Measurements from ENCODE around the gene HOATZ. TPM values are rescaled to one million over a fixed set of nuclear protein-coding genes. Genes with fewer than 3 reads are reported as not detected.

Gene HOATZ
- polyA plus RNA-seq, 1 donor (not counting 4 experiments of a cell fraction or from before 2014, with no cell fraction given): not detected

DNA sequence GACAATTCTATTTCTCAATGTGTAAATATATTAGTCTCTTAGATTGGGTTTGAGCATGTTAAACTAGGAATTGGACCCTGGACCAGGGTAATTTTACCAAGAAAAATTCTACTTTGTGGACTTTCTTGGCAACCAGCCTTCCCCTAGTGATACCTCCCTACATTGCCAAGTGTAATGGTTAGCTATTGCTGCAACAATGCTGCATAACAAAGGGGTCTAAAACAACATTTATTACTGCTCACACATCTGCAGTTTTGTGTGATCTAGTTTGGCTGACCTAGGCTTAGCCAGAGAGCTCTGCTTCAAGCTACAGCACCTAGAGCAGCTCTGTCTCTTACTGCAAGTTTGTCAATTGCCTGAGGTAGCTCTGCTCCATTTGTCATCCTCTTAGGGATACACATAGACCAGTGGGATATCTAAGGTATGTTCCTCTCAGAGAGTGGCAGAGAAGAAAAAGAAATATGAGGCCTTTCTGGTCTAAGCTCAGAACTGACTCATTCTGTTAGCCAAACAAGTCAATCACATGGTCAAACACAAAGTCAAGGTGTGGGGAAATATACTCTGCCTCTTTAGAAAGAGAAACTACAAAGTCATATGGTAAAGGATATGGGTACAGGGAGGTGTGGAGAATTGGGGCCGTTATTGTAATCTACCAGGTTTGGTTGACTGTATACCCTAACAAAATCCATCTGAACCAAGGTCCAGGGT, 24.0 kb downstream of the HOATZ start:
- peaks cover 10% of the 10 kb centered on the region for H3K4me1 ChIP-seq (ENCODE audit: control insufficient read depth, extremely low read depth, insufficient read depth, low read length)
- no peaks in the 10 kb centered on the region for H3K79me2 ChIP-seq (ENCODE audit: control insufficient read depth, insufficient read depth, low read length)
- H3K9ac ChIP-seq (ENCODE audit: control insufficient read depth, extremely low read depth, insufficient read depth, low read length): no peak overlapping the region
- no peak overlapping the region for H2AFZ ChIP-seq (ENCODE audit: control insufficient read depth, low read length)
- DNase-seq (ENCODE audit: low read depth, low spot score): no peak
- no peaks in the 10 kb centered on the region for H4K20me1 ChIP-seq (ENCODE audit: control insufficient read depth, extremely low read depth, insufficient read depth, low read length)
- H3K9me3 ChIP-seq (ENCODE audit: control insufficient read depth, low read depth, low read length): no peaks in the 10 kb centered on the region
- TF ChIP-seq EZH2 (IDR thresholded peaks at IDR 0.05; ENCODE audit: low read length): no peak
- TF ChIP-seq, protein P1, sequence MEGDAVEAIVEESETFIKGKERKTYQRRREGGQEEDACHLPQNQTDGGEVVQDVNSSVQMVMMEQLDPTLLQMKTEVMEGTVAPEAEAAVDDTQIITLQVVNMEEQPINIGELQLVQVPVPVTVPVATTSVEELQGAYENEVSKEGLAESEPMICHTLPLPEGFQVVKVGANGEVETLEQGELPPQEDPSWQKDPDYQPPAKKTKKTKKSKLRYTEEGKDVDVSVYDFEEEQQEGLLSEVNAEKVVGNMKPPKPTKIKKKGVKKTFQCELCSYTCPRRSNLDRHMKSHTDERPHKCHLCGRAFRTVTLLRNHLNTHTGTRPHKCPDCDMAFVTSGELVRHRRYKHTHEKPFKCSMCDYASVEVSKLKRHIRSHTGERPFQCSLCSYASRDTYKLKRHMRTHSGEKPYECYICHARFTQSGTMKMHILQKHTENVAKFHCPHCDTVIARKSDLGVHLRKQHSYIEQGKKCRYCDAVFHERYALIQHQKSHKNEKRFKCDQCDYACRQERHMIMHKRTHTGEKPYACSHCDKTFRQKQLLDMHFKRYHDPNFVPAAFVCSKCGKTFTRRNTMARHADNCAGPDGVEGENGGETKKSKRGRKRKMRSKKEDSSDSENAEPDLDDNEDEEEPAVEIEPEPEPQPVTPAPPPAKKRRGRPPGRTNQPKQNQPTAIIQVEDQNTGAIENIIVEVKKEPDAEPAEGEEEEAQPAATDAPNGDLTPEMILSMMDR (optimal IDR thresholded peaks at IDR 0.05 in 1 of 3, IDR thresholded peaks at IDR 0.05 in 1 of 3, conservative IDR thresholded peaks at IDR 0.05 in 1 of 3; ENCODE audit: extremely low read depth in 1 of 3, insufficient read depth in 2 of 3, low read length in 3 of 3): no peak
- peak; percentile 41 for FAIRE-seq
- no peak overlapping the region for H3K4me2 ChIP-seq (ENCODE audit: control insufficient read depth, extremely low read depth, insufficient read depth, low read depth, low read length)
- H3K4me3 ChIP-seq (ENCODE audit: control insufficient read depth in 2 of 3, extremely low read depth in 1 of 3, insufficient read depth in 2 of 3, low read depth in 1 of 3, low read length in 3 of 3): no peak overlapping the region
- H3K36me3 ChIP-seq (ENCODE audit: control insufficient read depth in 2 of 2, extremely low read depth in 1 of 2, insufficient read depth in 2 of 2, low read length in 2 of 2): no peaks in the 10 kb centered on the region
- no peak overlapping the region for H3K27ac ChIP-seq (ENCODE audit: control insufficient read depth, insufficient read depth, low read length)
- dilution Hi-C loops (cut with MboI; ENCODE audit: extremely low pct_ligation_motif_present, low sequenced_read_pairs): no loop called here
- H3K9me1 ChIP-seq (ENCODE audit: control insufficient read depth, extremely low read depth, insufficient read depth, low read length): no peaks in the 10 kb centered on the region
- peaks cover 23% of the 10 kb centered on the region for H3K27me3 ChIP-seq (ENCODE audit: control insufficient read depth, extremely low read depth, insufficient read depth, low read length)

DNA sequence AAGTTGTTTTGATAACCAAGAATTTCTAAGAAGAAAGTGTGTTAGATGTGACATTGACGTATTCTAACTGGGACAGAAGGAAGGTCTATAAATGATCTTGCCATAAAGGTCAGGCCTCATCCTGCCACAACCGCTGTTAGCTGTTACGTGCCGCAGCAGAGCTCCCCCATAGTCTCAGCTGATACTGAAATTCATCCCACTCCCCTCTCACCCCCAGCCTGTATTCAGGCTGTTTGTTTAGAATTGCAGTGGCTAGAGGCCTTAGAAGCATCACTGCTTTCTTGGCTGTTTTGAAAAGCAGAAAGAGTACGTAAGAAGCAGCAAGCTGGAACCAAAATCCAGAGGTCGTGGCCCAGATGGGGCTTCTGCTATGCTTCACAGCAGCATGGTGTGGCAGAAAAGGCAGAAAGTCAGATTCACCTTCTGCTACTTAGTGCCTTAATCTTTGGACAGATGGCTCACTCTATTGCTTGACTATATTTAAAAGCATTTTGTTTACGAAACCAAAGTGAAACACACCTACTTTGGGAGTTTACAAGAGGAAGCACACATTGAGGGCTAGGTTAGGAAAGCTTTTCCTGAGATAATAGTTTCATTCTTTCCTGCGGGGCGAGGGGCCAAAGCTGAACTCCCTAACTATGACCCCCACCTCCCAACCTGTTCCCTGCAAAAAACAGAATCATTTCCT, 25.0 kb downstream of the HOATZ start:
- Histone ChIP-seq H3K9ac (ENCODE audit: control insufficient read depth, extremely low read depth, insufficient read depth, low read length) (no peak overlapping the region), H3K27ac (ENCODE audit: control insufficient read depth, insufficient read depth, low read length) (no peak overlapping the region), H3K4me1 (ENCODE audit: control insufficient read depth, extremely low read depth, insufficient read depth, low read length) (peaks cover 10% of the 10 kb centered on the region), H3K4me2 (ENCODE audit: control insufficient read depth, extremely low read depth, insufficient read depth, low read depth, low read length) (peak overlapping the region; percentile 87), H3K79me2 (ENCODE audit: control insufficient read depth, insufficient read depth, low read length) (no peaks in the 10 kb centered on the region), H3K4me3 (ENCODE audit: control insufficient read depth in 2 of 3, extremely low read depth in 1 of 3, insufficient read depth in 2 of 3, low read depth in 1 of 3, low read length in 3 of 3) (peak overlapping the region in 1 of 3 experiments; percentile 65), H3K9me3 (ENCODE audit: control insufficient read depth, low read depth, low read length) (no peaks in the 10 kb centered on the region), H4K20me1 (ENCODE audit: control insufficient read depth, extremely low read depth, insufficient read depth, low read length) (no peaks in the 10 kb centered on the region), H3K9me1 (ENCODE audit: control insufficient read depth, extremely low read depth, insufficient read depth, low read length) (no peaks in the 10 kb centered on the region), H3K27me3 (ENCODE audit: control insufficient read depth, extremely low read depth, insufficient read depth, low read length) (peaks cover 23% of the 10 kb centered on the region), H2AFZ (ENCODE audit: control insufficient read depth, low read length) (no peak overlapping the region), H3K36me3 (ENCODE audit: control insufficient read depth in 2 of 2, extremely low read depth in 1 of 2, insufficient read depth in 2 of 2, low read length in 2 of 2) (no peaks in the 10 kb centered on the region)
- dilution Hi-C loops (cut with MboI; ENCODE audit: extremely low pct_ligation_motif_present, low sequenced_read_pairs): no loop called here
- DNase-seq (ENCODE audit: low read depth, low spot score) (no peak), FAIRE-seq (no peak)
- TF ChIP-seq, protein P1 (optimal IDR thresholded peaks at IDR 0.05 in 1 of 3, IDR thresholded peaks at IDR 0.05 in 1 of 3, conservative IDR thresholded peaks at IDR 0.05 in 1 of 3; ENCODE audit: extremely low read depth in 1 of 3, insufficient read depth in 2 of 3, low read length in 3 of 3): no peak
- TF ChIP-seq EZH2 (IDR thresholded peaks at IDR 0.05; ENCODE audit: low read length): no peak
